ENCODE data around the gene TUBGCP6. TPM values are rescaled to one million over a fixed set of nuclear protein-coding genes. Genes with fewer than 3 reads are reported as not detected.

The TUBGCP6 gene
- total and polyA plus RNA-seq, 10 of the 15 experiments (the other 5 are each of a cell fraction or from before 2014, with no cell fraction given): 0.74 to 41.4 (median 19.4) TPM

GRCh38 chr22:50171319-50171964, 73.4 kb downstream of the TUBGCP6 start:
- no TSS peak for BruUV-seq (replicated peaks)
- TF ChIP-seq SKIL (IDR thresholded peaks at IDR 0.05; ENCODE audit: low read depth, poor library complexity, severe bottlenecking) (no peak), ATF7 (IDR thresholded peaks at IDR 0.05; ENCODE audit: low read depth) (no peak), TARDBP (IDR thresholded peaks at IDR 0.05; ENCODE audit: borderline replicate concordance) (no peak), MXI1 (IDR thresholded peaks at IDR 0.05; ENCODE audit: low read depth, low read length) (no peak), CBX3 (IDR thresholded peaks at IDR 0.05; ENCODE audit: borderline replicate concordance, low read depth) (no peak), CEBPB (IDR thresholded peaks at IDR 0.05; ENCODE audit: borderline replicate concordance in 1 of 2, low read depth in 2 of 2, low read length in 2 of 2) (no peak), ATF3 (IDR thresholded peaks at IDR 0.05; ENCODE audit: borderline replicate concordance, extremely low read depth, low read depth, low read length) (no peak), JUNB (IDR thresholded peaks at IDR 0.05) (no peak), EED (IDR thresholded peaks at IDR 0.05; ENCODE audit: low read depth) (no peak), E2F4 (IDR thresholded peaks at IDR 0.05; ENCODE audit: low read depth, low read length) (no peak), CHD1 (IDR thresholded peaks at IDR 0.05; ENCODE audit: low read depth, low read length) (no peak), HDGF (IDR thresholded peaks at IDR 0.05) (no peak), STAT1 (conservative IDR thresholded peaks at IDR 0.05) (no peak)
- Histone ChIP-seq H3K4me3 (no peak overlapping the region), H4K20me1 (ENCODE audit: control insufficient read depth, insufficient read depth) (no peaks in the 10 kb centered on the region), H3K9me3 (replicated peaks; ENCODE audit: control insufficient read depth, insufficient read depth, low read length) (no peaks in the 10 kb centered on the region), H3K27me3 (replicated peaks in 1 of 2; ENCODE audit: control insufficient read depth in 2 of 2, insufficient read depth in 2 of 2, low read length in 1 of 2) (peaks cover 2 to 5% of the 10 kb centered on the region in 2 experiments; a peak in 3 of 4 replicates), H3K79me2 (ENCODE audit: control insufficient read depth, insufficient read depth, low read length) (no peaks in the 10 kb centered on the region), H3K36me3 (ENCODE audit: control insufficient read depth in 2 of 2, insufficient read depth in 2 of 2, low read length in 1 of 2) (no peaks in the 10 kb centered on the region), H2AFZ (ENCODE audit: control insufficient read depth, low read depth, low read length) (no peak overlapping the region), H3K27ac (ENCODE audit: control insufficient read depth, insufficient read depth) (no peak overlapping the region), H3K4me1 (ENCODE audit: control insufficient read depth, insufficient read depth, low read length) (peaks cover 6% of the 10 kb centered on the region), H3K4me2 (ENCODE audit: control insufficient read depth, insufficient read depth) (no peak overlapping the region), H3K9ac (ENCODE audit: control insufficient read depth, insufficient read depth, low read length) (no peak overlapping the region)
- intact Hi-C loops (cut with micrococcal nuclease; ENCODE audit: unreplicated experiment): no loop called here
- ATAC-seq: no peak
- no peak for FAIRE-seq
- ChIA-PET CTCF (no interaction called here), SMC1A (ENCODE audit: uncharacterized antibody, unreplicated experiment) (no interaction called here), RAD21 (ENCODE audit: unreplicated experiment) (no interaction called here), POLR2A (interaction anchor here (0.8 kb wide), 1 partner anchor 21 kb away, joined by 3 read pairs; no protein-coding TSS in a partner anchor)
- WGBS (ENCODE audit: insufficient coverage, insufficient replicate concordance, low lambda C conversion rate, missing lambda C conversion rate): 52% methylated on average over 15 of the region's 15 CpGs
- no peak for DNase-seq (ENCODE audit: low read depth, low spot score)
- in situ Hi-C loops (cut with MboI): no loop called here
